Liver (tissue), 9 donors: Measurements from ENCODE around the gene PARD3. TPM values are rescaled to one million over a fixed set of nuclear protein-coding genes. Genes with fewer than 3 reads are reported as not detected.

Experiments
- DNase-seq: peaks from one replicate; pipeline ENCODE4 v3.0.0-alpha.2; 2017; ENCODE audit warnings: low spot score
- H3K27ac ChIP-seq, 2 donors: one replicate each; pipeline ENCODE4 v1.7.0; 2013; ENCODE audit warnings: inconsistent platforms in 2 of 2, low read length in 2 of 2, control low read depth in 1 of 2, low read depth in 1 of 2, mild to moderate bottlenecking in 1 of 2
- H3K27me3 ChIP-seq, 4 donors: one replicate each; pipeline versions ENCODE4 v1.6.1 to v1.7.0; 2013; ENCODE audit warnings: low read length in 3 of 4, inconsistent platforms in 1 of 4, mild to moderate bottlenecking in 1 of 4, moderate library complexity in 1 of 4; ENCODE audit not compliant: control insufficient read depth in 4 of 4, insufficient read depth in 4 of 4
- H3K36me3 ChIP-seq, 4 donors: one replicate each; pipeline versions ENCODE4 v1.6.1 to v1.7.0; 2013; ENCODE audit warnings: low read length in 3 of 4, mild to moderate bottlenecking in 3 of 4, low read depth in 1 of 4, moderate library complexity in 1 of 4; ENCODE audit not compliant: control insufficient read depth in 4 of 4, insufficient read depth in 3 of 4
- H3K4me1 ChIP-seq, 4 donors: one replicate each; pipeline versions ENCODE4 v1.6.1 to v1.7.0; 2013; ENCODE audit warnings: low read length in 3 of 4, mild to moderate bottlenecking in 3 of 4, moderate library complexity in 1 of 4; ENCODE audit not compliant: control insufficient read depth in 4 of 4, insufficient read depth in 4 of 4
- H3K4me3 ChIP-seq, 3 donors: one replicate each; pipeline versions ENCODE4 v1.6.1 to v1.7.0; 2013; ENCODE audit warnings: low read length in 3 of 3, control low read depth in 1 of 3, low read depth in 1 of 3, mild to moderate bottlenecking in 1 of 3
- H3K9ac ChIP-seq, 2 donors: one replicate each; pipeline ENCODE4 v1.7.0; 2013; ENCODE audit warnings: low read length in 2 of 2, mild to moderate bottlenecking in 2 of 2, moderate library complexity in 2 of 2, control low read depth in 1 of 2, low read depth in 1 of 2
- H3K9me3 ChIP-seq, 4 donors: one replicate each; pipeline versions ENCODE4 v1.6.1 to v1.7.0; 2013; ENCODE audit warnings: low read length in 3 of 4; ENCODE audit not compliant: control insufficient read depth in 4 of 4
- ATF3 ChIP-seq: IDR thresholded peaks from 2 replicates; pipeline ENCODE4 v1.6.1; 2016; ENCODE audit warnings: antibody characterized with exemption
- CTCF ChIP-seq: fragments of 150-350 bp; IDR thresholded peaks from 2 replicates; pipeline ENCODE4 v1.5.1; 2017; ENCODE audit warnings: improper control_type of control experiment, low read depth, low read length; ENCODE audit not compliant: missing input control
- EGR1 ChIP-seq, 2 donors: IDR thresholded peaks; 2 replicates each; pipeline ENCODE4 v1.6.1; 2016 to 2018; ENCODE audit warnings: antibody characterized with exemption in 2 of 2, low read depth in 2 of 2
- FOXA1 ChIP-seq: IDR thresholded peaks from 2 replicates; pipeline ENCODE4 v1.6.1; 2016; ENCODE audit warnings: antibody characterized with exemption
- FOXA2 ChIP-seq: IDR thresholded peaks from 2 replicates; pipeline ENCODE4 v1.6.1; 2016; ENCODE audit warnings: antibody characterized with exemption
- GABPA ChIP-seq, 2 donors: IDR thresholded peaks in 1 of 2; conservative IDR thresholded peaks in 1 of 2; 2 replicates each; pipeline ENCODE4 v1.6.1; 2016; ENCODE audit warnings: antibody characterized with exemption in 2 of 2, mild to moderate bottlenecking in 1 of 2, moderate library complexity in 1 of 2
- HNF4A ChIP-seq, 2 donors: conservative IDR thresholded peaks; 2 replicates each; pipeline ENCODE4 v1.6.1; 2016; ENCODE audit warnings: antibody characterized with exemption in 2 of 2, mild to moderate bottlenecking in 2 of 2
- HNF4G ChIP-seq: IDR thresholded peaks from 2 replicates; pipeline ENCODE4 v1.6.1; 2016; ENCODE audit warnings: antibody characterized with exemption
- JUND ChIP-seq, 2 donors: IDR thresholded peaks; 2 replicates each; pipeline ENCODE4 v1.6.1; 2016; ENCODE audit warnings: antibody characterized with exemption in 2 of 2
- NR2F2 ChIP-seq: IDR thresholded peaks from 2 replicates; pipeline ENCODE4 v1.6.1; 2016; ENCODE audit warnings: antibody characterized with exemption
- RAD21 ChIP-seq, 2 donors: IDR thresholded peaks; 2 replicates each; pipeline ENCODE4 v1.6.1; 2016; ENCODE audit warnings: antibody characterized with exemption in 2 of 2, mild to moderate bottlenecking in 2 of 2
- REST ChIP-seq: IDR thresholded peaks from 2 replicates; pipeline ENCODE4 v1.6.1; 2016; ENCODE audit warnings: antibody characterized with exemption, mild to moderate bottlenecking
- RXRA ChIP-seq, 2 donors: IDR thresholded peaks; 2 replicates each; pipeline ENCODE4 v1.6.1; 2017 to 2018; ENCODE audit warnings: antibody characterized with exemption in 2 of 2, mild to moderate bottlenecking in 1 of 2
- SP1 ChIP-seq: IDR thresholded peaks from 2 replicates; pipeline ENCODE4 v1.6.1; 2018; ENCODE audit warnings: antibody characterized with exemption, mild to moderate bottlenecking
- TAF1 ChIP-seq: conservative IDR thresholded peaks from 2 replicates; pipeline ENCODE4 v1.6.1; 2016; ENCODE audit warnings: antibody characterized with exemption, mild to moderate bottlenecking
- YY1 ChIP-seq: IDR thresholded peaks from 2 replicates; pipeline ENCODE4 v1.6.1; 2016; ENCODE audit warnings: antibody characterized with exemption, mild to moderate bottlenecking
- WGBS: extraction: QIAGEN DNeasy Blood & Tissue Kit; methylation state at CpG from one replicate; pipeline ENCODE4 v1.1.7; 2013; 5-methylcytosine and 5-hydroxymethylcytosine counted together
- polyA plus RNA-seq, 2 donors: library from polyadenylated mRNA; stranded (reverse) in 1 of 2; unstranded in 1 of 2; fragments of 200-250 nt in 1 of 2; fragments of >200 nt in 1 of 2; fragmentation: Nextera tagmentation in 1 of 2; extraction: Ambion mirVana in 1 of 2; gene quantifications; one replicate each; pipeline versions ENCODE4 v1.2.1 to v1.2.3, GENCODE V29; 2013 to 2015
- total RNA-seq, 2 donors: library from RNA; depleted of rRNA; stranded (reverse); fragments of >200 nt; gene quantifications; one replicate each; pipeline ENCODE4 v1.2.3, GENCODE V29; 2014
- TF ChIP-seq, protein P1 (sequence below): IDR thresholded peaks from 2 replicates; pipeline ENCODE4 v1.6.1; 2016; ENCODE audit warnings: antibody characterized with exemption
- TF ChIP-seq, protein P2 (sequence below): IDR thresholded peaks from 2 replicates; pipeline ENCODE4 v1.6.1; 2016; ENCODE audit warnings: antibody characterized with exemption
- donor health status: healthy.
- donor health status: healthy.
- donor health status: healthy.
- donor health status: healthy.
- donor health status: healthy.

The PARD3 gene
- total and polyA plus RNA-seq, 4 donors = 12.3 to 43.8 (median 13.5) TPM

- Histone ChIP-seq H3K4me1 (no peaks in the 10 kb centered on the region), H3K36me3 (peaks cover 0 to 3% (median 1%) of the 10 kb centered on the region in 4 donors), H3K4me3 (no peak overlapping the region), H3K9me3 (no peaks in the 10 kb centered on the region), H3K27ac (no peak overlapping the region), H3K27me3 (no peaks in the 10 kb centered on the region), H3K9ac (no peak overlapping the region)
- no peak for DNase-seq
- 76% methylated on average over 4 of the region's 4 CpGs for WGBS
- TF ChIP-seq HNF4G (no peak), FOXA2 (no peak), ATF3 (no peak), RXRA (IDR thresholded peaks at IDR 0.05) (no peak), SP1 (no peak), REST (no peak), CTCF (no peak), EGR1 (IDR thresholded peaks at IDR 0.05; ENCODE audit: low read depth in 2 of 2) (no peak), TAF1 (no peak), HNF4A (conservative IDR thresholded peaks at IDR 0.05) (no peak), YY1 (no peak), JUND (IDR thresholded peaks at IDR 0.05) (no peak), FOXA1 (no peak), GABPA (IDR thresholded peaks at IDR 0.05 in 1 of 2, conservative IDR thresholded peaks at IDR 0.05 in 1 of 2) (no peak), NR2F2 (no peak), RAD21 (IDR thresholded peaks at IDR 0.05) (no peak)
- TF ChIP-seq, protein P1, sequence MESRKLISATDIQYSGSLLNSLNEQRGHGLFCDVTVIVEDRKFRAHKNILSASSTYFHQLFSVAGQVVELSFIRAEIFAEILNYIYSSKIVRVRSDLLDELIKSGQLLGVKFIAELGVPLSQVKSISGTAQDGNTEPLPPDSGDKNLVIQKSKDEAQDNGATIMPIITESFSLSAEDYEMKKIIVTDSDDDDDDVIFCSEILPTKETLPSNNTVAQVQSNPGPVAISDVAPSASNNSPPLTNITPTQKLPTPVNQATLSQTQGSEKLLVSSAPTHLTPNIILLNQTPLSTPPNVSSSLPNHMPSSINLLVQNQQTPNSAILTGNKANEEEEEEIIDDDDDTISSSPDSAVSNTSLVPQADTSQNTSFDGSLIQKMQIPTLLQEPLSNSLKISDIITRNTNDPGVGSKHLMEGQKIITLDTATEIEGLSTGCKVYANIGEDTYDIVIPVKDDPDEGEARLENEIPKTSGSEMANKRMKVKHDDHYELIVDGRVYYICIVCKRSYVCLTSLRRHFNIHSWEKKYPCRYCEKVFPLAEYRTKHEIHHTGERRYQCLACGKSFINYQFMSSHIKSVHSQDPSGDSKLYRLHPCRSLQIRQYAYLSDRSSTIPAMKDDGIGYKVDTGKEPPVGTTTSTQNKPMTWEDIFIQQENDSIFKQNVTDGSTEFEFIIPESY = no peak
- TF ChIP-seq, protein P2, sequence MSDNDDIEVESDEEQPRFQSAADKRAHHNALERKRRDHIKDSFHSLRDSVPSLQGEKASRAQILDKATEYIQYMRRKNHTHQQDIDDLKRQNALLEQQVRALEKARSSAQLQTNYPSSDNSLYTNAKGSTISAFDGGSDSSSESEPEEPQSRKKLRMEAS = no peak
Measured at GRCh38 chr10:34320265-34320664, 494.8 kb downstream of the PARD3 start.
